Nephron progenitor cell (in vitro differentiated cells): Measurements from ENCODE around the gene OR2AT4.

ENCODE experiments used
- DNase-seq: peaks from one replicate; pipeline ENCODE4 v3.0.0; 2021
- H3K27ac Mint-ChIP-seq: 2 replicates; pipeline ENCODE4 v1.8.0; 2021; ENCODE audit warnings: mild to moderate bottlenecking, moderate library complexity, mixed read lengths
- H3K27me3 Mint-ChIP-seq: 2 replicates; pipeline ENCODE4 v1.8.0; 2021; ENCODE audit warnings: mild to moderate bottlenecking, low read depth, mixed read lengths; ENCODE audit not compliant: poor library complexity
- H3K36me3 Mint-ChIP-seq: 2 replicates; pipeline ENCODE4 v1.8.0; 2021; ENCODE audit warnings: low read depth, mixed read lengths
- H3K4me1 Mint-ChIP-seq: 2 replicates; pipeline ENCODE4 v1.8.0; 2021; ENCODE audit warnings: mixed read lengths
- H3K4me3 Mint-ChIP-seq: 2 replicates; pipeline ENCODE4 v1.8.0; 2021; ENCODE audit warnings: mild to moderate bottlenecking, moderate library complexity, mixed read lengths
- H3K9me3 Mint-ChIP-seq: 2 replicates; pipeline ENCODE4 v1.8.0; 2021; ENCODE audit warnings: mild to moderate bottlenecking, moderate library complexity, mixed read lengths
- TF ChIP-seq, protein P1 (sequence below): fragments of 200-600 bp; sonication (generic); IDR thresholded peaks from 2 replicates; pipeline ENCODE4 v1.5.0; 2021; ENCODE audit warnings: antibody characterized with exemption

The OR2AT4 gene

DNA sequence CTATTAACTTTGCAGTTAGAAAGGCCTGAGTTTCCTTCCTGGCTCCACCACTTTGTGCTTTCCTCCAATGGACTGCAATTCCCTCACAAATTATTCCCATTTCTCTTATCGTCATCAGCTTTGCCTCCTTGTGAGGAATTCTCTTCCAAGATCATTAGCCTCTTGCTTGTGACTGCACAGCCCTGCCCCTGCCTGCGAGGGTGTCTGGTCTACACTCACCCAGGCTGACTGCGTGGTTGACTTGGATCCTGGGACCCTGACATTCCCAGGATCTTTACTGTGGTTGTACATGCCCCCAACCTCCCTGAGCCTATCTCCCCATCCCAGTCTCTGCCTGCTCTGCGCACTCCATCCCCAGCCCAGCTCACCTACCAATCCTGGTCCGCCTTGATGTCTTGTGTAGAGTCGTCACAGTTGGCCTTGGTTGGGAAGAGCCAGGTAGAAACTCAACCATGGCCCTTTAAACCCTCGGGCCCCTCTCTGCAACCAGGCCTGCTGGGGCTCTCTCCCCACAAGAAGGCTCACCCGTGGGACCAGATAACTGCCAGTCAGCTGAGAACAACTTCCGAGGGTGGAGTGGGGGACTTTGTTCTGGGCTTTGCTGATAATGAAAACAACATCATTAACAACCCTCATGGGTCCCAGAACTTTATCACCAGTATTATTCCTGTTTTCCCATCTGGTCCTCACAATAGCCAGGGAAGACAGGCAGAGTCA lies at the start of gene OR2AT4:
OR2AT4 (minus strand) TSS at position 421 of the 717 bp plus-strand sequence.
- no peaks in the 10 kb centered on the region for H3K4me1 Mint-ChIP-seq
- no peak for DNase-seq
- H3K27me3 Mint-ChIP-seq: peaks cover 8% of the 10 kb centered on the region
- no peak within 1 kb of the TSS for H3K27ac Mint-ChIP-seq
- H3K36me3 Mint-ChIP-seq: no peaks in the 10 kb centered on the region
- H3K9me3 Mint-ChIP-seq: peaks cover 9% of the 10 kb centered on the region
- H3K4me3 Mint-ChIP-seq: no peak within 1 kb of the TSS
- TF ChIP-seq, protein P1, sequence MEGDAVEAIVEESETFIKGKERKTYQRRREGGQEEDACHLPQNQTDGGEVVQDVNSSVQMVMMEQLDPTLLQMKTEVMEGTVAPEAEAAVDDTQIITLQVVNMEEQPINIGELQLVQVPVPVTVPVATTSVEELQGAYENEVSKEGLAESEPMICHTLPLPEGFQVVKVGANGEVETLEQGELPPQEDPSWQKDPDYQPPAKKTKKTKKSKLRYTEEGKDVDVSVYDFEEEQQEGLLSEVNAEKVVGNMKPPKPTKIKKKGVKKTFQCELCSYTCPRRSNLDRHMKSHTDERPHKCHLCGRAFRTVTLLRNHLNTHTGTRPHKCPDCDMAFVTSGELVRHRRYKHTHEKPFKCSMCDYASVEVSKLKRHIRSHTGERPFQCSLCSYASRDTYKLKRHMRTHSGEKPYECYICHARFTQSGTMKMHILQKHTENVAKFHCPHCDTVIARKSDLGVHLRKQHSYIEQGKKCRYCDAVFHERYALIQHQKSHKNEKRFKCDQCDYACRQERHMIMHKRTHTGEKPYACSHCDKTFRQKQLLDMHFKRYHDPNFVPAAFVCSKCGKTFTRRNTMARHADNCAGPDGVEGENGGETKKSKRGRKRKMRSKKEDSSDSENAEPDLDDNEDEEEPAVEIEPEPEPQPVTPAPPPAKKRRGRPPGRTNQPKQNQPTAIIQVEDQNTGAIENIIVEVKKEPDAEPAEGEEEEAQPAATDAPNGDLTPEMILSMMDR: no peak

DNA sequence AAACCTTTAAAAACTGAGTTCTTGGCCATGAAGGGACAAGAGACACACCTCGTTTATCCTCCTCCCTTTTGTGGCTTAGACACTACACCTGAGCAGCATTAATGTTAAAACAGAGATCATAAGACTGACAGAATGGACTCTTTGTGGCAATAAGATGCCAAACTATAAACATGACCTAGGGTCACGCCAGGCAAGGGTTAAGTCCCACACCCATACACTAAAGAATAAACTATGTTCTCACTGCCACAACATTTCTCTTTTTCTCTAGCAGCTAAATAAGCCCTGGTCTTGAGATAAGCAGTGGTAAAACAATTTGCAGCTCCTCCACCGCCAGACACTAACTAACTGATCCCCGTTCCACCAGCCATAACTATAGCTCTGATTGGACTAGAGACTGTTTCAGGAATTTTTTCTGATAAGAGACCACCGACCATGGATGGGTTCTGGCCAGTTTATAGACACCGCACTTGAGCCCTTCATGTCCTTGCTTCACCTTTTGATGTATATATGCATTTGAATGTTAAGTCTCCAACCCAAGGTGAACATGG lies 49.4 kb upstream of the OR2AT4 start:
- no peak overlapping the region for H3K27ac Mint-ChIP-seq
- TF ChIP-seq, protein P1: no peak
- peaks cover 27% of the 10 kb centered on the region for H3K27me3 Mint-ChIP-seq
- H3K4me1 Mint-ChIP-seq: peaks cover 24% of the 10 kb centered on the region
- no peaks in the 10 kb centered on the region for H3K36me3 Mint-ChIP-seq
- no peak overlapping the region for H3K4me3 Mint-ChIP-seq
- no peak for DNase-seq
- H3K9me3 Mint-ChIP-seq: no peaks in the 10 kb centered on the region

DNA sequence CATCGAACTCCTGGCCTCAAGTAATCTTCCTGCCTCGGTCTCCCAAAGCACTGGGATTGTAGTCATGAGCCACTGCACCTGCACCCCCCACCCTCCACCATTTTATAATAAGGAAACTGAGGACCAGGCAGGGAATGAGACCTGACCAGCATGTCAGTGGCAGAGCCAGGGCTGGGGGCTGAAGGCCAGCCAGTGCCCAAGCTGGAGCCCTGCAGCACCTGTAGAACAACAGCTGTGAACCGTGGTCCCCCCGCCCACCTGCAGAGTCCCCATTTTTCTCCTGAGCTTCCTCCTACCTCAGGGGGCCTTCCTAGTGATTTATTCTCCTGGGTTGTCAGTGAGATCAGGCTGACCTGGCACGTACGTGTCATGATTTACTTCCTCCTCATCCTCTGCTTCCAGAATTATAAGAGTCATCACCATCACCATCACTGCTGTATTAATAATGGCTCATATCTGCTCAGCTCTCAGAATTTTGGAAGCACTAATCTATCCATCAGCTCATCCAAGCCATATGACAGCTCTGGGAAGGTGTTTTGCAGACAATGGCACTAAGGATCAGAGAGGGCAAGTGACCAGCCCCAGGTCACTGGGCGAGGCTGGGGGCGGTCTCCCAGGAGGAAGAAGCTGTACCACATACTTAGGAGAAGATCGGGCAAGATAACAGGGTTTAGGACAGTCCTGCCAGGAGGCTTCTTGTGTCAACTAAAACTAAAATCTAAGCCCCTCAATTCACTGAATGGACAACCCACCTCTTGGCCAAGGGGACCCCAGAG lies 48.7 kb upstream of the OR2AT4 start:
- Mint-ChIP-seq H3K27me3 (peaks cover 28% of the 10 kb centered on the region), H3K27ac (no peak overlapping the region), H3K36me3 (no peaks in the 10 kb centered on the region), H3K9me3 (no peaks in the 10 kb centered on the region), H3K4me3 (no peak overlapping the region), H3K4me1 (peaks cover 24% of the 10 kb centered on the region)
- TF ChIP-seq, protein P1: no peak
- no peak for DNase-seq

DNA sequence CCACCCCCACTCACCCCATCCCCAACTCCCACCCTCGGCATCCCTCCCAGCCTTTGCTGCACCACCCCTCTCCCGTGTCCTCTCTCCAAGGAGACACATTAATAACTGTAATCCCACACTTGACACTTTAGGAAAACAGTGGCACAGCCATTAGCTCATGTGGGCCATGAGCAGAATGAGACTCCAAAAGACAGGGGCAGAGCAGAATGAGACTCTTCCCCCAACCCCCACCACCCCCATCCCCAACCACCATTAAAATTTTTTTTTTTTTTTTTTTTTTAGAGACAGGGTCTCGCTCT lies 48.0 kb upstream of the OR2AT4 start:
- TF ChIP-seq, protein P1: no peak

DNA sequence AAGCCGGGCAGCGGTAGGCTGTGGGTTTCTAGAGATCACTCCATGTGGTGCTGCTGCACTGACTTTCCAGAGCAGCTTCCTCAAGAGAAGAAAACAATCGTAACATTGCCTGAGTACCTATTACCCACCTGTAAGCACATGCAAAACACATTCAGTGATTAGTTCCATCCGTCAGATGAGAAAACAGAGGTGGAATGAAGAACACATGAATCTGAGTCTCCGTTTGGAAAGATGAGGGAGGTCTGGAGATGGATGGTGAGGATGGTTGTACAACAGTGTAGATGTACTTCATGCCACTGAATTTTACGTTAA lies 46.7 kb upstream of the OR2AT4 start:
- Mint-ChIP-seq H3K9me3 (no peaks in the 10 kb centered on the region), H3K4me3 (no peak overlapping the region)

More for the DNA sequence above, 48.0 kb upstream of the OR2AT4 start:
- Mint-ChIP-seq H3K4me3 (no peak overlapping the region), H3K4me1 (peaks cover 24% of the 10 kb centered on the region), H3K27ac (no peak overlapping the region), H3K36me3 (no peaks in the 10 kb centered on the region), H3K27me3 (peaks cover 24% of the 10 kb centered on the region), H3K9me3 (no peaks in the 10 kb centered on the region)
- no peak for DNase-seq

More for the DNA sequence above, 46.7 kb upstream of the OR2AT4 start:
- Mint-ChIP-seq H3K27me3 (peaks cover 30% of the 10 kb centered on the region), H3K27ac (no peak overlapping the region), H3K4me1 (peaks cover 24% of the 10 kb centered on the region), H3K36me3 (no peaks in the 10 kb centered on the region)
- TF ChIP-seq, protein P1: no peak
- DNase-seq: no peak
